Stimulated activated CD8-positive, alpha-beta memory T cell treated with anti-CD3 and anti-CD28 coated beads, Interleukin-15, amount 100 ng/mL, for 4 hours (primary cell): Measurements from ENCODE around the gene ABHD17A.
"Not testable (repeated sequence)": the region's sequence is repeated elsewhere in the genome, so short reads cannot be mapped to it uniquely, and the experiment has no call there.

Experiments used
- DNase-seq, 2 donors: peaks; one replicate each; pipeline ENCODE4 v3.0.0-alpha.2; 2020; ENCODE audit warnings: low read depth in 2 of 2

The ABHD17A gene

DNA sequence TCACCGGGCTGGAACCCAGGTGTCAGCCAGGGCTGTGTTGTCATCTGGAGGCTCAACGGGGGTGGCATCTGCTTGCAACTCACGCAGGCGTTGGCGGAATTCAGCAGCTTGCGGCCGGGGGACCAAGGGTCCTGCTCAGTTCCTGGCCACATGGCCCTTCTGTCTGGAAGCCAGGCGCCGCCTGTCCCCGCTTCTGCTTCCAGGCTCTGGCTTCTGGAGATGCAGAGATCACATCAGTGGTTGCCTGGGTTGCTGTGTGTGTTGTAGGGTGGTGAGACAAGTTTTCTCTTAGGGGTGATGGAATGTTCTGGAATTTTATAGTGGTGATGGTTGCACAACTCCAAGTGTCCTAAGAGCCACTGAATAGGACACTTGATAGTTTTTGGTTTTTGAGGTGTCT, 24.9 kb upstream of the ABHD17A start:
- no peak for DNase-seq

DNA sequence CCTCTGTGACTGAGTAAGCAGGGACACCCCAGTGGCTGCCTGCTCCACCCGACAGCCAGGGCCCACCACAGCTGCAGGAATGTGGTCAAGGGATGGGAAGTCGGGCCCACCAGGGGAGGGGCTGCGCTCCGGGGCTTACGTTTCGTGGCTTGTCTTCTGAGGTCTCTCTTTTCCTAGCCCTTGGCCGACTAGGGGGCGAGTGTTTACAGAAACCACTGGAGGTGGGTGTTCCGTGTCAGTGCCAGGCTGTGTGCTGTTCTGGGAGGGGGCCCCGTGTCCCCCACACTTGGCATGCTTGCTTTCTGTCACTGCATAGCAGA, 24.4 kb upstream of the ABHD17A start:
- DNase-seq = no peak

DNA sequence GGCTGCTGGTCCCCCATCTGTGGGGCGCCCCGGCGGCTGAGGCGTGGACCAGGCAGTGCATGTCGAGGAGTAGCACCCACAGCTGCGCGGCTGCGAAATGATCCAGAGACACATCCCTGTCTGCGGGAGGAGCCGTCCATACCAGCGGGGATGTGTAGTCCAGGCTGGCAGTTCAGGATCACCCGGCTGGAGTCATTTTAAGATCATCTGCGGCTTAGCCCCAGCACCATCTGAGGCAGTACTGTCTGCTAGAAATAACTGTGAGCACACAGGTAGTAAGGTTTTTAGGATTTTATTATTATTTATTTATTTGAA, 23.0 kb upstream of the ABHD17A start:
- no peak for DNase-seq

DNA sequence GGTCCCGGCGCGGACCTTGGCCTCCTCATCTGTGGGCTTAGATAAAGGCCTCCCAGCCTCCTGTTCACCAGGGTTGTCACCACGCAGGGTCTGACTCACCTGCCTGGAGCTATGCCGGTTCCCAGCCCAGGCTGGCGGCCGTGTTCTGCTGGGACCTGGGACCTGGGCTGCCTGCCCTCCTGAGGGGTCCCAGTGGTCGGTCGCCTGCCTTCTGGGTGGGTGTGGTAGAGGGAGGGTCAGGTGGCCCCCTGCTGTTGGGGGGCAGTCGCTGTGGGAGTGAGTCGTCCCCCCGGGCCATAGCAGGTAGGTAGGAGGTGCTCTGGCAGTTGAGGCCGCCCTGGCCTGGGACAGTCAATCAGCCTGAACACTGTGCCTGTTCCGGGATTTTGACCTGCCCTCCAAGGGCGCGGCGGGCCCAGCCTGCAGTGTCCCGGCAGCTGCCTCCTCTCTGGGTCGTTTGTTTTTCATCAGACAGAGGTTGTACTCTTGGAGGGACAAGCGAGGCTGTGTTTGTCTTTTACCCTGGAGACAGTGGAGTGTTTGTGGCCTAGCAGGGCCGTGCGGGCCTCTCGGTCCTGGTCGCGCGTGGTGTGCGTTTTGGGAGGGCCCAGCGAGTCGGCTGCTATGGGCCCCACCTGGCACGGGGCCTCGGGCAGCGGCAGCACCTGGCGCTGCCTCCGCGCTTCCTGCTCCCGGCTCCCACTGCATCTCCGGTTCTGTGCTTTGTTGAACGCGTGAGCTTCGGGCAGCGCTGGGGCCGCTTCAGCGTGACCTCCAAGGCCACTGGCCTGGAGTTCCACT, 22.5 kb upstream of the ABHD17A start:
- no peak for DNase-seq

DNA sequence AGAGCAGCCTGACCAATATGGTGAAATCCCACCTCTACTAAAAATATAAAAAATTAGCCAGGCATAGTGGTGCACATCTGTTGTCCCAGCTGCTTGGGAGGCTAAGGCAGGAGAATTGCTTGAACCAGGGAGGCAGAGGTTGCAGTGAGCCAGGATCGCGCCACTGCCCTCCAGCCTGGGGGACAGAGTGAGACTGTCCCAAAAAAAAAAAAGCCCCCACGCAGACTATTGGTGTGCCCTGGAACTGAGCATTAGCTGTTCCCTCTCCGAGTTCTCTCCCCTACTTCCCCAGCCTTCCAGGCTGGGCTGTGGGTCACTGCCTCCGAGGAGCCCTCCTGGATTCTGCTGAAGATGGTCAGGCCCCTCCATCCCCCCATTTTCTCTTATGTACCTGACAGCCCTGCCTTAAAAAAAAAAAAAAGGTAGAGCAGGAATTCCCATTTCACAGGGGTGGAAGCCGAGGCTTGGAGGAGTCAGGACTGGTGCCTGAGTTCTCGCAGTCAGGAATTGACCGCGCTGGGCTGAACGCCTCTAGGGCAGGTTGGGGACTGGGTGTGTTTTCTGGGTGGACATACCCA, 21.8 kb upstream of the ABHD17A start:
- DNase-seq = no peak

GRCh38 chr19:1905863-1906375, 20.6 kb upstream of the ABHD17A start:
- no peak for DNase-seq

DNA sequence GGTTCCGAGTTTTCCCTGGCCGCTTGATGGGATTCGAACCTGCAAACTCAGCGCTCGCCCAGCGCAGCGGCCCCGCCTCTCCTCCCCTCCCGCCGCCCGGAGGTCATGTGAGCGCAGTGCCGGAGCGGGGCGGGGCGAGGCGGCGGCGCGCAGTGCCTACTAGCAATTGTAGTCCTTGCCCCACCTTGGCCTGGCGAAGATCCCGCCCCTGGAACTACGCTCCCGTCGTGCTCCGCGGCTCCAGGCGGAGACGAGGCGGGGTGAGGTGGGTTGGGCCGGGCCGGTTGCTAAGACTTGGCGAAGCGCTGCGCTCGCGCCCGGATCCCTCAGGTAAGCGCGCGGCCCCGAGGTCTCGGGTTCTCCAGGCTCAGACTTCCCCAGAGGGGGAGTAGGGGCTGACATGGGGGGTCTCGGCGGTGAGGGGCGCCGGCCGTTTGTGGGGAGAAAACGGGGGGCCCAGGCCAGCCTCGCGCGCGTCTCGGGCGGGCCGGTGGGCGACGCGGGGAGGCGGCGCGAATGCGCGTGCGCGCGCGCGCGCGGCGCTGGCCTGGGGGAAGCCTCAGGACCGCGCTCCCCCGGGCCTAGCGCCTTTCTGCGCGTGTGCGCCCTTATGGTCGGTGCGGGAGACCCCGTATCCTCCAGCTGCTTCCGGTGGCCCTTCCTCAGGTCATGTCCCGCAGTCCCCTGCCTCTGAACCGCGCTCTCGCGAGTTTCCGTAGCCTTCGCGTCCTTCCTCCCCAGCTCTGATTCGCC, 20.0 kb upstream of the ABHD17A start, which contains the start of the genes ADAT3 and SCAMP4:
Gene ADAT3, plus strand, starts transcription at position 290 of the 753 bp plus-strand sequence. CDS start 6,649 bp downstream, outside the sequence.
Gene SCAMP4, plus strand, starts transcription at position 290 of the 753 bp plus-strand sequence. CDS start 9,621 bp downstream, outside the sequence.
- peak; percentile 97 for DNase-seq

- DNase-seq = no peak
These were observed 19.5 kb upstream of the ABHD17A start for GRCh38 chr19:1904860-1905109.

DNA sequence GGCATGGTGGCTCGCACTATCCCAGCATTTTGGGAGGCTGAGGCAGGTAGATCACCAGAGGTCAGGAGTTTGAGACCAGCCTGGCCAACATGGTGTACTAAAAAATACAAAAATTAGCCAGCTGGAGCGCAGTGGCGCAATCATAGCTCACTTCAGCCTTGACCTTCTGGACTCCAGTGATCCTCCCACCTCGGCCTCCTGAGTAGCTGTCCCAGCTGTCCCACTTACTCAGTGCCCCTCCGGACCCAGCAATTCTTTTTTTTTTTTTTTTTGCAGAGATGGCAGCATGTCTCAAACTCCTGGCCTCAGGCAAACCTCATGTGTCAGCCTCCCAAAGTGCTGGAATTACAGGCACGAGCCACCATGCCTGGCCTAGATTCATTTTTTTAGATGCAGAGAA, 17.6 kb upstream of the ABHD17A start:
- no peak for DNase-seq

GRCh38 chr19:1901940-1902404, 16.7 kb upstream of the ABHD17A start:
- no peak for DNase-seq

DNA sequence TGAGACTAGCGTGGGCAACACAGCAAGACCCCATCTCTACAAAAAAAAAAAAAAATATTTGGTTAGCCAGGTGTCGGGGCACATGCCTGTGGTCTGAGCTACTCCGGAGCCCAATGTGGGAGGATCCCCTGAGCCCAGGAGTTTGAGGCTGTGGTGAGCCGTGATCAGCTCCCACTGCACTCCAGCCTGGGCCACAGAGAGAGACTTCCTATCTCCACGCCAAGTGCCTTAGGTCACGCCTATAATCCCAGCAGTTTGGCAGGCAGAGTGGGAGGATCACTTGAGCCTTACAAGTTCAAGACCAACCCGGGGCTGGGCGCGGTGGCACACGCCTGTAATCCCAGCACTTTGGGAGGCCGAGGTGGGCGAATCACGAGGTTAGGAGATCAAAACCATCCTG, 11.2 kb upstream of the ABHD17A start:
- no peak for DNase-seq

- DNase-seq = no peak
These were observed 8.5 kb upstream of the ABHD17A start for GRCh38 chr19:1893791-1894190.

DNA sequence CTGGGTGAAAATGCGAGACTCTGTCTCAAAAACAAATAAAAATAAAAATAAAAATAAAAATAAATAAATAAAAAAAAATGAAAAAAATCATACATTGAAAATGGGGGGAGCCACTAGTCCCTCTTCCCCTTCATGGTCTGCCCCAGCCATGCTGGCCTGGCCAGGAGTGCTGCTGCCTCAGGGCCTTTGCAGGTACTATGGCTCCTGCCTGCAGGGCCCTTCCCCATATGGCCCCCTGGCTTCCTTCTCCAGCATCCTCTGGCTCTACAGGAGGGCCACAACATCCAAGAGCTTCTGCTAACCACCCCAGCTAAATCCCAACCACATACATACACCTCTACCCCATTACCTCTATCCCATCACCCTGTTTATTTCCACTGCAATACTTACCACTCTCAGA, 4.6 kb upstream of the ABHD17A start:
- no peak for DNase-seq

DNA sequence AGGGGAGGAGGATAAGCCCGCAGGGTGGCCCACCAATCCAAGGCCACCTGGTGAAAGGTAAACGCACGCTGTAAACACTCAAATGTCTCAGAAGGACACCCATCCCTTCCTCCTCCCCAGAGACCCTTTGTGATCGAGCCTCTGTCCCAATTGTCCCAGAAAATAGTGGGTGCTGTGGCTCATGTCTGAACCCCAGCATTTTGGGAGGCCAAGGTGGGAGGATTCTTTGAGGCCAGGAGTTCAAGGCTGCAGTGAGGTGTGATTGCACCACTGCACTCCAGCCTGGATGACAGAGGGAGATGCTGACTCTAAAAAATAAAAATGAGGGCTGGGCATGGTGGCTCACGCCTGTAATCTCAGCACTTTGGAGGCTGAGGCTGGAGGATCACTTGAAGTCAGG, 3.1 kb upstream of the ABHD17A start:
- DNase-seq = no peak

GRCh38 chr19:1886360-1886759, 1.1 kb upstream of the ABHD17A start:
- DNase-seq = not testable (repeated sequence)

DNA sequence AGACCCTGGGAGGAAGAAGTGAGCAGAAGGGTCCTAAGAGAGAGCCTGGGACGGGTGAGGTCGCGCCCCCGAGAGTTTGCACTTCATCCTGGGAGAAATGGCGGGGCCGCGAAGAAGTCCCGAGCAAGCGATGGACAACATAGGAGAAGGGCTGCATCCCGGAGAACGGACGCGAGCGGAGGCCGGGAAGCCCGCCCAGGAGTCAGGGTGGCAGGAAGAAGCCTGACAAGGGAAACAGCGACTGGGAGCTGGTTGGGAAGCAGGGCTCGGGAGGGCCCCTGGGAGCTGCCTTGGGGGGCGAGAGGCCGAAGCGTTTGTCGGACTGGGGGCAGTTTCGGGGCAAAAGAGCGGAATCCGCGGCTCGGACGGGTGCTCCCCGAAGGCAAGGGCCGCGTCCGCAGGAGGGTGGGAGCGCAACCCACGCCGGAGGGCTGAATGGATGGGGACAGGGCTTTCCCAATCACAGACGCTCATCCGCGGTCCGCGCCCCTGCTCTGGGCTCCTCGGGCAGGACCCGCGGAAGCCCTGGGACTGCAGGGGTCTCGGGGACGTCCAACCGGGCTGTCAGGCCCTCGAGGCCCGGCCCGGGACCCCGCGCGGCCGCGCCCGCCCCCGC, 469 bp downstream of the ABHD17A start:
- DNase-seq = no peak

DNA sequence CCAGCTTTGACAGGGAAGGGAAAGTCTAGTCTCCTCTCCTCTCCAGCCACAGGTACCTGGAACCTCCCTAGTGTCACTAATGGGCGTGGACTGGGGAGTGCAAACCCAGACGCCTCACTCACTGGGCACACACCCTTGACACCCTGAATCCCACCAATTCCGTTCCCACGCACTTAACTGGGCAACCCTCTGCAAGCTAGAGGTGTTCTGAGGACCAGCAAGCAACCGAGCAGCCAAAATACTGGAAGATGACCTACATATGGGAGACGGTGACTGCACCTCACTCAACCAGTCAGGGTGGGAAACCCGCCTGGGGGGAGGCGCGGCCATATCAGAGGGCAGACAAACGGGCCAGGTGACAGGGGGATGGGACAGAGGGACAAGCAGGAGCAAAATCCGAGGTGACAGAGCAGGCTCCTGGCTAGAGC, 991 bp downstream of the ABHD17A start:
- DNase-seq = no peak

GRCh38 chr19:1883784-1884183, 1.5 kb downstream of the ABHD17A start:
- no peak for DNase-seq

- DNase-seq = no peak
These were observed 2.3 kb downstream of the ABHD17A start for GRCh38 chr19:1882786-1883692.

DNA sequence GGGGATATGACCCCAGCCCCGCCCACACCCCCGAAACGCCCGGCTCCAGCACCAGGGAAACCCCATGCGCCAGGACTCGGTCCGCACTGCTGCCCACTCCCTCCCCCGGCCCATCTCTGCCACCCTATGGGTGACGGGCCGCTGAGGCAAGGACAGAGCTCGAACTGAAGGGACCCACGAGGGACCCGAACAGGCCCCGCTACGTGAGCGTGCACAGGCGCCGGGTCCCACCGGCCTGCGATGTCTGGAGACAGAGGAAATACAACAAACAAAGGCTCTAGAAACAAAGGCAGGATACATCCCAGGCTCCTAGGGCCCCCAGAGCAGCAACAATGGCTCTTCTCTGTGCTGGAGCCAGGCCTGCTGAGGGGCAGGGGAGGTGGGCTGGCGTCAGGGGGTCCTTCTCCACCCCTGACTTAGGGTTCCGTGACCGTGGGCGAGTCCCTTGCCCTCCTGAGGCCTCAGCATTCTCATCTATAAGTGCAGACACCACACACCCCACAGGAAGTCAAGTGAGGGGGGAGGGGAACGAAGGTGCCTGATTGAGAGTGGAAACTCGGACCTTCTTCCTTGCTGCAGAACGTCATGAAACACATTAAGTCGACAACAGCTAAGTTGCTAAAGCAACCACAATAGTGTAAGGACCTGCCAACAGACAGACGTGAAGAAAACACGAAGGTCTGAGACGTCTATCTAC, 3.1 kb downstream of the ABHD17A start:
- peak in 1 of 2 donors; percentile 56 for DNase-seq
